Dermis blood vessel endothelial cell (primary cell): ENCODE measurements around the gene ASMTL. TPM values are rescaled to one million over a fixed set of nuclear protein-coding genes. Genes with fewer than 3 reads are reported as not detected.
A peak's percentile ranks its signal among the peaks of the same experiment; 100 is the strongest.

Source experiments
- DNase-seq: peaks from one replicate; pipeline ENCODE4 v3.0.0; 2010
- total RNA-seq: library from RNA; depleted of rRNA; stranded (reverse); fragments of >200 nt; gene quantifications from 2 replicates; pipeline ENCODE4 v1.2.3, GENCODE V29; 2014

The ASMTL gene
- total RNA-seq, 1 donor from 2014 or later: 9.7 TPM

- no peak for DNase-seq
These were observed 49.5 kb downstream of the ASMTL start for GRCh38 chrX:1403228-1403627.

GRCh38 chrX:1401611-1402430 is 50.9 kb downstream of the ASMTL start:
- DNase-seq: no peak

DNA sequence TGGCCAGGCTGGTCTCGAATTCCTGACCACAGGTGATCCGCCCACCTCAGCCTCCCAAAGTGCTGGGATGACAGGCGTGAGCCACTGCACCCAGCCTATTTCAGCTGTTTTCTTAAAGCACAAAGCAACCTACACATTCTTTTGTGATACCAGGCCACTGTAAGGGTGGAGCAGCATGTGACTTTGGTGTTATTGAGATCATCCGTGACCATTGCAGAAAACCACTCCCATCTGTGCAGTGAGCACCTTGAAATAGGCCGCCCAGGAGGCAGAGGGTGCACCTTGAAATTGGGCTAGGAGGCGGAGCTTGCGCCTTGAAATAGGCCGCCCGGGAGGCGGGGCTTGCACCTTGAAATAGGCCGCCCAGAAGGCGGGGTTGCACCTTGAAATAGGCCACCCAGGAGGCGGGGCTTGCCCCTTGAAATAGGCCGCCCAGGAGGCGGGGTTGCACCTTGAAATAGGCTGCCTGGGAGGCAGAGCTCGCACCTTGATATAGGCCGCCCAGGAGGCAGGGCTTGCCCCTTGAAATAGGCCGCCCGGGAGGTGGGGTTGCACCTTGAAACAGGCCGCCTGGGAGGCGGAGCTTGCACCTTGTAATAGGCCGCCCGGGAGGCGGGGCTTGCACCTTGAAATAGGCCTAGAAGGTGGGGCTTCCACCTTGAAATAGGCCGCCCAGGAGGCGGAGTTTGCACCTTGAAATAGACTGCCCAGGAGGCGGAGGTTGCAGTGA is 51.8 kb downstream of the ASMTL start:
- DNase-seq: no peak

DNA sequence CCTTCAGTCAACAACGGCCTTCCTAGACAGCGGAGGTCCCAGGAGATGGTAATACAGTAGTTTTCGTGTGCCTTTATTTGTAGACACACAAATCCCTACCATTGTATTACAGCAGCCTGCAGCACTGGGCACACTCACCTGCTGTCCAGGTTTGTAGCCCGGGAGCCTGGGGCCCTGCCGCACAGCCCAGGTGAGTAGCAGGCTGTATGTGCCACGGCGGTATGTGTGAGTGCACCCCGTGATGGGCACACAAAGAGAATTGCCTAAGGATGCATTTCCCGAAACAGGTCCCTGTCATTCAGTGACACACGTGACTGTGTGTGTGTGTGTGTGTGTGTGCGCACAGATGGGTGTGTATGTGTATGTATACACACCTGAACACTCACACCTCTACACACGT is 52.7 kb downstream of the ASMTL start:
- no peak for DNase-seq

DNA sequence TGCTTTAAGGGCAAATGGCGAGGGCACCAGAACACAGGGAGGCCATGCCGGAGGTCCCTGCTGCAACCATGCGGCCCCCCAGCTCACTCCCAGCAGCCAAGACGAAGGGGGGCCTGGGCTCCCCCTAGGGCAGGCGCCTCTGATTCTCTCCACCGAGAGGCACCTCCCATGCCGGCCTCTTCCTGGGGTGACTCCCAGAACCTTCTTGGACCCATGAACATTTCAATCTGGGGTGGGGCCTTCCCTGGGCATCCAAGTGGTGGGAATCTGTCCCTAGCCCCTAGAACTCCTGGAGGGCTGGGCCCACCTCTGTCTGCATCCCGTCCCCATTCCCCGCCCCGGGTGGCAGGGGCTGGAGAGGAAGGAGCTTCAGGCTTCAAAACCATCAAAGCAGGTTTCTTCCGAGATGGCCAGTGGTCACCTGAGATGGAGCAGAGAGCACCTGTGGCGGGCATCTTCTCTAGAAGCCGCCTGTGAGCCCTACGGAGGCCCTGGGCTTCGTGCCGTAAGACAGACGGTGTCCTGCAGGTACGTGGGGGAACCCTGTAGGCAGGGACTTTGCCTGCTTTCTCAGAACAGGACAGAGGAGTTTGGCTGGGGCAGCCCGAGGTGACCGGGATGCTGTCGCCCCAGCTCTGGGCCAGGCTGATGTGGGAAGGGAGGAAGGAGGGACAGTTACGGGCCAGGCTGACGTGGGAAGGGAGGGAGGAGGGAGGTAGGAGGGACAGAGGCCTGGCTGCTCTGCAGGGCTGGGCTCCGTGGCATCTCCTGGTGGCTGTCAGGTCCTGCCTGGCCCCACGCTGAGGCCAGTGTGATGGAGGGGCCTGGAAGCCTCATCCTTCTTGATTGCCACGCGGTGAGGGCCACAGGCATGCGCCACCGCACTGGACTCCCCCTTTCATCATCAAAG is 54.0 kb downstream of the ASMTL start:
- DNase-seq: no peak

- DNase-seq: no peak
These were observed 55.1 kb downstream of the ASMTL start for GRCh38 chrX:1397441-1398270.

DNA sequence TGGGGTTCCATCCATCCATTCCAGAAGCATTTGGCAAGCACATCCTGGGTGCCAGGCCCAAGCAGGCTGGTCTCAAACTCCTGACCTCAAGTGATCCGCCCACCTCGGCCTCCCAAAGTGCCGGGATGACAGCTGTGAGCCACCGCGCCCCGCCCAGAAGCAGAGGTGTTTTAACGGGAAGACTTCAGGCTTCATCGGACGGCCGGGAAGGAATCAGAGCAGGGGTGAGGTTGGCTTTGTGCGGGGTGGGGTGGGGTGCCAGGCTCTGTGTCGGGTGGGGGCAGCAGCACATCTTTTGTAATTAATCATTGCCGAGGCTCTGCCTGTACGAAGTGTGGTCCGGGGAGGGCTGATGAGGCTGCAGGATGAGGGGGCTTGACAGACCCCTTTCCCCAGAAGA is 55.7 kb downstream of the ASMTL start:
- DNase-seq: no peak

- DNase-seq: no peak
These were observed 57.0 kb downstream of the ASMTL start for GRCh38 chrX:1395646-1396216.

GRCh38 chrX:1394731-1395501 is 57.8 kb downstream of the ASMTL start:
- no peak for DNase-seq

DNA sequence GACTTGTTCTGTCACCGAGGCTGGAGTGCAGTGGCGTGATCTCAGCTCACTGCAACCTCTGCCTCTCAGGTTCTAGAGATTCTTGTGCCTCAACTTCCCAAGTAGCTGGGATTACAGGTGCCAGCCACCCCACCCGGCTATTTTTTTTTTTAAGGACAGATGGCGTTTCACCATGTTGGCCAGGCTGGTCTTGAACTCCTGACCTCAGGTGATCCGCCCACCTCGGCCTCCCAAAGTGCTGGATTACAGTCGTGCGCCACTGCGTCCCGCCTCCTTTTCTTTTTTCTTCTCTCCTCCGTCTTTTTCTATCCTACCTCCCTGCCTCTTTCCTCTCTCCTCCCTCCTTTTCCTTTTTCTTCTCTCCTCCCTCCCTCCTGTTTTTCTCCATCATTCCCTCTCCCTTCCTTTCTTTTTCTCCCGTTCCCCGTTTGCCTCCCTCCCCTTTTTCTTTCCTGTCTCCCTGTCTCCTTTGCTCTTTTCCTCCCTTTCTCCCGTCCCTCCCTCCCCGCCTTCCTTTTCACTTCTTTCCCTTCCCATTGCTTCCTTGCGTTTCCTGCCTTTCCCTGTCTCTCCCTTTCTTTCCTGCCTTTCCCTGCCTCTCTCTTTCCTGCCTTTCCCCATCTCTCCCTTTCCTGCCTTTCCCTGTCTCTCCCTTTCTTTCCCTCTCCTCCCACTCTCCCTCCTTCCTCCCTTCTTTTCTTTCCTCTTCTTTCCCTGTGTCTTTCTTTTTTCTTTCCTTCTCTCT is 58.7 kb downstream of the ASMTL start:
- no peak for DNase-seq

DNA sequence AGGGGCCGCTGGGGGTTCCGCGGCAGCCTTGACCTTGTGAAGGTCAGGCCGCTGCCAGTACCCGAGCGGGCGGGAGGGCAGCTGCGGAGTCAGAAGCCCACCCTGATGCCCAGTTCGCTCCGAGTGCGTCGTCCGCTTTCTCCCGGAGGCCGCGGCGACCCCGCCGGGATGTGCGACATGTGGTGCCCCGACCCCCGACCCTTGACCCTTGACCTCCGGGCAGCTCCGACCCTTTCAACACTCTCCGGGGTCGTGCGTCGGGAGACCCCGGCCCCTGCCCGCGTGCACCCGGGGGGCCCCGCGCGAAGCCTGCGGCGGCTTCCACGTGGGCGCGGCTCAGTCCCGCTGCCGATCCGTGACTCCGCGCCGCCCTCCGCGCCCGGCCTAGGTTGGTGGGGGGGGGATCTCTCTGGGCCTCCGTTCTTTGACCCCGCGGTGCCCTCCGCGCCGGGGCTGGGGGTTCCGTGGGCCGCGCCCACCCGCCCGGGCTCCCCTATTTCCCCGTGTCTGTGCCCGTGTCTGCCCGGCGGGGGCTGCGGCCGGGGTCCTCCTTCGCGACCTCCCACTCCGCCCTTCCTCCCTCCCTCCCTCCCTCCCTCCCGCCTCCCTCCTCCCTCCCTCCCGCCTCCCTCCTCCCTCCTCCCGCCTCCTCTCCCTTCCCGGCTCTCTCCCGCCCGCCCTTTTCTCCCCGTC is 60.2 kb downstream of the ASMTL start:
- peak; percentile 75 for DNase-seq

GRCh38 chrX:1391707-1392375 is 60.9 kb downstream of the ASMTL start, which contains the start of gene SLC25A6:
SLC25A6 (minus strand) TSS chrX:1392113; CDS start chrX:1392009, 104 bp downstream.
- DNase-seq: peak; percentile 99

GRCh38 chrX:1391370-1391706 is 61.4 kb downstream of the ASMTL start:
- no peak for DNase-seq

GRCh38 chrX:1390621-1391369 is 61.9 kb downstream of the ASMTL start:
- no peak for DNase-seq

- DNase-seq: no peak
These were observed 62.8 kb downstream of the ASMTL start for GRCh38 chrX:1389993-1390285.

- DNase-seq: no peak
These were observed 63.3 kb downstream of the ASMTL start for GRCh38 chrX:1389181-1389992.

- DNase-seq: no peak
These were observed 64.1 kb downstream of the ASMTL start for GRCh38 chrX:1388651-1389050.
